Coronary artery (tissue), 2 donors: ENCODE results near the gene ANTXR1.
A peak's percentile ranks its signal among the peaks of the same experiment; 100 is the strongest.
"Not testable (repeated sequence)": the region's sequence is repeated elsewhere in the genome, so short reads cannot be mapped to it uniquely, and the experiment has no call there.

Source experiments
- DNase-seq: peaks from one replicate; pipeline ENCODE4 v3.0.0-alpha.2; 2017; ENCODE audit warnings: low spot score
- H3K27ac ChIP-seq, 2 donors: fragments of 200-600 bp; sonication (generic); one replicate each; pipeline ENCODE4 v1.5.1; 2016 to 2019
- H3K4me3 ChIP-seq: fragments of 200-600 bp; sonication (generic); 2 replicates; pipeline ENCODE4 v1.5.1; 2016; ENCODE audit warnings: mild to moderate bottlenecking, moderate library complexity
- TF ChIP-seq, protein P1 (sequence below): fragments of 200-600 bp; sonication (generic); IDR thresholded peaks from one replicate; pipeline ENCODE4 v1.5.1; 2019; ENCODE audit warnings: antibody characterized with exemption

Gene ANTXR1

DNA sequence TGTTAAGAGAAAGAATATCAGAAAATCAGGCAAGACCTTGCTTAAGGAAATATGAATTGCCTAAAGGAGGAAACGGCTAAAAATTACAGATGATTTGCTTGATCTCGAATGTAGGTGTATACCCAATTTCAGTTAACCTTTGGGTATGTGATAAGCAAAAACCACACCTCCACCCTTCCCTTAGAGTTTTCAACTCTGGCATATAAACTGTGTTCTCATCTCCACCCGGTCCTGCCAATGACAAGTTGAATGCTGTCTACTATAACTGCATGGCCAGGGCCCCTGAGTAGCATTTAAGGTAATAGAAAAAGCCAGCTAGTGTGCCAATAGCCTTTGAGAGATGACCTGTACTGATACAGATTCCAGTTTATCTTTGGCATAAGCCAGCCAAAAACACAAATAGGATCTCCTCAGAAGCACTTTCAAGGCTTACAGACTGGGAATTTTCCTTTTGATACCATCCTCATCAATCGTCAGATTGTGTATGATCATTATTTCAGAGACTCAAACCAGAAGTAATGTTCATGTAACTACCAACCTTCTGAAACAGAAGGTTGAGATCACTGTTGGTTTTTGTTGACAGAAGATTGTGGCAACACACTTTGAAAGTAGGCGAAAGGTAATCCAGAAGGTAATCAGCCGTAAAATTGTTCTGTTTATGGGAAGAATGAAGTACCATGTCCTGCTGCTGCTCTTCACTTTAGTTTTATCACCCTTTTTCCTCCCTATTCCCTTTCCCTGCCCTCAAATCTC, 211.0 kb downstream of the ANTXR1 start:
- Histone ChIP-seq H3K27ac (peak overlapping the region; percentile 1 to 12), H3K4me3 (no peak overlapping the region)
- TF ChIP-seq, protein P1, sequence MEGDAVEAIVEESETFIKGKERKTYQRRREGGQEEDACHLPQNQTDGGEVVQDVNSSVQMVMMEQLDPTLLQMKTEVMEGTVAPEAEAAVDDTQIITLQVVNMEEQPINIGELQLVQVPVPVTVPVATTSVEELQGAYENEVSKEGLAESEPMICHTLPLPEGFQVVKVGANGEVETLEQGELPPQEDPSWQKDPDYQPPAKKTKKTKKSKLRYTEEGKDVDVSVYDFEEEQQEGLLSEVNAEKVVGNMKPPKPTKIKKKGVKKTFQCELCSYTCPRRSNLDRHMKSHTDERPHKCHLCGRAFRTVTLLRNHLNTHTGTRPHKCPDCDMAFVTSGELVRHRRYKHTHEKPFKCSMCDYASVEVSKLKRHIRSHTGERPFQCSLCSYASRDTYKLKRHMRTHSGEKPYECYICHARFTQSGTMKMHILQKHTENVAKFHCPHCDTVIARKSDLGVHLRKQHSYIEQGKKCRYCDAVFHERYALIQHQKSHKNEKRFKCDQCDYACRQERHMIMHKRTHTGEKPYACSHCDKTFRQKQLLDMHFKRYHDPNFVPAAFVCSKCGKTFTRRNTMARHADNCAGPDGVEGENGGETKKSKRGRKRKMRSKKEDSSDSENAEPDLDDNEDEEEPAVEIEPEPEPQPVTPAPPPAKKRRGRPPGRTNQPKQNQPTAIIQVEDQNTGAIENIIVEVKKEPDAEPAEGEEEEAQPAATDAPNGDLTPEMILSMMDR: no peak
- no peak for DNase-seq

DNA sequence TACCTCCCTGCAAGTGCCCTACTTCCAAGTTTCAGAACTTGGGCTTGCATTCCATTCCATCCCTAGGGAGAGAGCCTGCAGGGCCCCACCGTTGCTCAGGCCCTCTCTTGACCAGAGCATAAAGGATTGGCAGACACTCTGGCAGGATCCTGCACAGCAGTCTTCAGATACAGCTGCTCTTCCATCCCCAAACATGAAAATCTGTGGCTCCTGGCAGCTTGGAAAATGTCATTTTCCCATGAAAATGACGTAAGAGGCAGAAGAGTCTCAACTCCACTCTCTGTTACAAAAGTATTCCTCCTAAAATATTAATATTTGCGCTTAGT, 211.5 kb downstream of the ANTXR1 start:
- TF ChIP-seq, protein P1: no peak
- no peak overlapping the region for H3K4me3 ChIP-seq
- DNase-seq: no peak
- peak overlapping the region in 1 of 2 donors; percentile 12 for H3K27ac ChIP-seq

DNA sequence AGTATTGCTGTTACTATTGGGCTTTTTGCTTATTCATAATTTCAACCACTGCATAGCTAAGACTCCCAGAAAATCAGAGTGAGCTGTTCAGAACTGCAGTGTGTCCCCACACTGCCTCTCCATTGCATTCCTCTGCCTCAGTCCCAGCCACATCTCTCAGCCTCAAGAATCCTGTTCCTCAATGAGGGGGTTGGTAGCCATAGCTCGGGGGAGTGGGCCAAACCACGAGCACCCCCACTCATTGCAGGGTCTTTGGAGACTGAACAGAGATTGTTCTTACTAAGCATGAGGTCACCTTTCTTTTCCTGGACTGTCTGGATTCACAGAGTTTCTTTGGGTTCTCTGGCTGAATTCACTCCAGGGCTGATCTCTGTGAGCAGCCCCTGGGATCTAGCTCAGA, 213.0 kb downstream of the ANTXR1 start:
- Histone ChIP-seq H3K4me3 (no peak overlapping the region), H3K27ac (no peak overlapping the region)
- TF ChIP-seq, protein P1: no peak
- no peak for DNase-seq

DNA sequence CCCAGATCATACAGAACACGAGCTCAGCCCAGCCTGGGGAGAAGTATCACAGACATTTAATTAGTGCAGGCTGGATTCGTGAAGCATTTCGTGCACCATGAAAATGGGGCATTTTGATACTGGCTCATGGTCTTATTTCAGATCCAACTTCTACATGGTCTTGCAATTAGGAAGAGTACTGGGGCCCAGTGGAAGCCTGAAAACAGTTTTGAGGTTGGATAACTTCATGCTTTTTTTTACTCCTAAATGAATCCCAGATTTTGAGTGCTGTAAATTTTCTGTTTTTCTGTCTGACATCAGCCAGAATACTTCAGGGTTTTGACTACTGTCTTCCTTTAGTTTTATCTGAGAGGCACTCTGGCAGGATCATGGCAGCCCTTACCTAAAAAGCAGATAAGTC, 213.9 kb downstream of the ANTXR1 start:
- no peak for DNase-seq
- no peak overlapping the region for H3K27ac ChIP-seq
- TF ChIP-seq, protein P1: no peak

DNA sequence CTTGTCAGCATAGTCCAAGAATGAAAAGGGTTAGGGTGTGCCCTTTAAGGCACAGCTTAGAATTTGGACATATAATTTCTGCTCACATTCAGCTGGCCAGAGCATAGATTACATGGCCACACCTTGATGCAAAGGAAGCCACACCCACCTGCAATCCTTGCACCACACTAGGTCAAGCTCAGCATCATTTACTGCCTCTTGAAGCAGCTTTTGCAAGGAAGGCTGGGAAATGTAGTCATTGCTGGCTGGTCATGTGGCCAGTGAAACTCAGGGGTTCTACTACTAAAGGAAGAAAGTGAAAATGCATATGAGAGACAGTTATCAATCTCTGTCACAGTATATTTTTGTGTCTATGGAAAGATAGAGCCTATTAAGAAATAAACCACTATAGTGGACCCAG, 214.7 kb downstream of the ANTXR1 start:
- TF ChIP-seq, protein P1: no peak
- no peak overlapping the region for H3K27ac ChIP-seq
- no peak for DNase-seq
- H3K4me3 ChIP-seq: no peak overlapping the region

More for the DNA sequence above, 213.9 kb downstream of the ANTXR1 start:
- H3K4me3 ChIP-seq: no peak overlapping the region

DNA sequence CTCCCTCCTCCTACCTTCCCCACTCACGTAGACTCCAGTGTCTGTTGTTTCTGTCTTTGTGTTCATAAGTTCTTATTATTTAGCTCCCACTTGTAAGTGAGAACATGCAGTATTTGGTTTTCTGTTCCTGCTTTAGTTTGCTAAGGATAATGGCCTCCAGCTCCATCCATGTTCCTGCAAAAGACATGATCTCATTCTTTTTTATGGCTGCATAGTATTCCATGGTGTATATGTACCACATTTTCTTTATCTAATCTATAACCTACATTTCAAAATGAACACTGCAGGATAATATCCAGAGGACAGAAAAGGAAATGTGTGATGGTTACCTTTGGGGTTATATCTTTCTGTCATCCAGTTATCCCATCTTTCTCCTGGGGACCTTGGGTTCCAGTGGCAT, 218.0 kb downstream of the ANTXR1 start:
- not testable (repeated sequence) for DNase-seq, H3K27ac ChIP-seq, H3K4me3 ChIP-seq

DNA sequence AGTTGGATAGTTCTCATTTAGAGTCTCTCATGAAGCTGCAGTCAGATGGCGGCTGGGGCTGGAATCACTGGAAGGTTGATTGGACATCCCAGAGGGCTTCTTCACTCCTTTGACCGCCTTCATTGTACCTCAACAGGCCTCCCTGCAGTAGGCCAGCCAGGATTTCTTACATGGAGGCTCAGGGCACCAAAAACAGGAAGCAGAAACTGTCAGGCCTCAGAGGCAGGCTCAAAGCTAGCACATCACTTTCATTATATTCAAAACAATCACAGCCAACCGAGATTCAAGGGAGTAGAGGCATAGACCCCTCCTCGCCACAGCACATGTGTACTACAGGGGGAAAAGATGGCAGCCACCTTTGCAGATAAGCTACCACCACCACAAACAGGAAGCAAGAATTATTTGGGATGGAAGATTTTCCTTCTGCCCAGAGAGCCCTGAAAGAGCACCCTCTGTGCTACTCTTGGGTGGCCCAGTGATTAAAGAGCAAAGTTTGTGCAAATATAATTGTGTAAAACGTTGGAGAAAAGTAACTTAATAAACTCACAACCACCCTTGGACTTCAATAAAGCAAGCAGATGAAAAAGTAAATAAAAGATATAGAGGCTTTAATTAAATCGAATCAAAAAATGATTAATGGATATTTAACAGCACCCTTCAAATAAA, 218.8 kb downstream of the ANTXR1 start:
- H3K27ac ChIP-seq: peak overlapping the region in 1 of 2 donors; percentile 11
- TF ChIP-seq, protein P1: no peak
- H3K4me3 ChIP-seq: no peak overlapping the region
- no peak for DNase-seq

DNA sequence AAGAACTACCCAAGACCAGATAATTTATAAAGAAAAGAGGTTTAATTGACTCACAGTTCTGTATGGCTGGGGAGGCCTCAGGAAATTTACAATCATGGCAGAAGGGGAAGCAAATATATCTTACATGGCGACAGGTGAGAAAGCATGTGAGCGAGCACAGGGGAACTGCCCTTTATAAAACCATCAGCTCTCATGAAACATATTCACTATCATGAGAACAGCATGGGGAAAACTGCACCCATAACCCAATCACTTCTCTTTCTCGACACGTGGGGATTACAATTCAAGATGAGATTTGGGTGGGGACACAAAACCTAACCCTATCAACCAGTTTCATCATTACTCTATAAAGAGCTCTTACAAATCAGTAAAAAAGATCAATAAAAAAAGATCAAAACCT, 222.9 kb downstream of the ANTXR1 start:
- not testable (repeated sequence) for H3K4me3 ChIP-seq, H3K27ac ChIP-seq, DNase-seq
